Stimulated activated CD4-positive, alpha-beta T cell treated with anti-CD3 and anti-CD28 coated beads, Interleukin-12 subunit alpha, Interleukin-12 subunit beta, amount 100 ng/mL, for 4 hours (primary cell): ENCODE data around the gene TENM3.
"Not testable (repeated sequence)": the region's sequence is repeated elsewhere in the genome, so short reads cannot be mapped to it uniquely, and the experiment has no call there.

Source experiments
- DNase-seq: peaks from one replicate; pipeline ENCODE4 v3.0.0-alpha.2; 2020

TENM3 gene

GRCh38 chr4:182344968-182345367 lies 101.8 kb downstream of the TENM3 start:
- DNase-seq = no peak

DNA sequence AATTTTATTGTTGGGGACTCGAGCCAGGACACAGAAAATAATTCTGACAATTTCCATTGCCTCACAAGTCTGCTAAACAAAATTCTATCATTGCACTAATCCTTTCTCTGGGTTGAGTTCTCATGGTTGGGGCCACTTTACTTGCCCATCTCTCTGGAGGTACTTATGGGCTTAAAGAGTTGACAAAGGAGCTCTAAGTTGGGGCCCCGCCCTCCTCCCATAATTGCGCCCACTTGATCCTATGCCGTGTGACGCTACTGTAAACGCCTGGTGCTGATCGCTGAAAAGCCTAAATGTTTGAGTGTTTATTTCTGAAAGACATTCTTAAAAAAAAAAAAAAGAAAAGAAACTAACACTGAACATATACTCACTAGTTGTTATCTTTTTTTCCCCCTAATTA lies 103.0 kb downstream of the TENM3 start:
- no peak for DNase-seq

DNA sequence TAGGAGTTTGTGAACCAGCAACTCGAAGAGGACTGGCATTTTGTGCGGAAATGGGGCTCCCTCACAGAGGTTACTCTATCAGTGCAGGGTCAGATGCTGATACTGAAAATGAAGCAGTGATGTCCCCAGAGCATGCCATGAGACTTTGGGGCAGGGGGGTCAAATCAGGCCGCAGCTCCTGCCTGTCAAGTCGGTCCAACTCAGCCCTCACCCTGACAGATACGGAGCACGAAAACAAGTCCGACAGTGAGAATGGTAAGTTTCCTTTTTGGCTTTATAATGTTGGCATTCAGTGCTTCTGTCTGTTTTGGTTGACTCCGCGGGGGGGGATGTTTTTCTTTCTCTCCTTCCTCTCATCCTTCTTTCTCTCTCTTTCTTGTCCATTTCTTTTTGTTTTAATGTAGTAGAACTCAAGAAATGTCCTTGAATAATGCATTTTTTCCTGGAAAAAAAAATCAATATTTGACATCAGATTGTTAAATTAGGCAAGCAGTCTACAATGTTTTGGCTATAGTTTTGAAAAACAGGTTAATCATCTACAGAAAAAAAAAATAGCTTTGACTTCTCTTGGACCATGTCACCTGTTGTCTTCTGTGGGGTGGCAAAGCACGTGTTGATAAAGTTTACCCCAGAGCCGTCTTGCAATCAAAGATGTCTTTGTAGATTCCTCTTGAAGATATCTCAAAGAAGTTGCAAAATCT lies 103.6 kb downstream of the TENM3 start:
- no peak for DNase-seq

- DNase-seq = no peak
Observed at GRCh38 chr4:182348779-182349326, 105.7 kb downstream of the TENM3 start.

DNA sequence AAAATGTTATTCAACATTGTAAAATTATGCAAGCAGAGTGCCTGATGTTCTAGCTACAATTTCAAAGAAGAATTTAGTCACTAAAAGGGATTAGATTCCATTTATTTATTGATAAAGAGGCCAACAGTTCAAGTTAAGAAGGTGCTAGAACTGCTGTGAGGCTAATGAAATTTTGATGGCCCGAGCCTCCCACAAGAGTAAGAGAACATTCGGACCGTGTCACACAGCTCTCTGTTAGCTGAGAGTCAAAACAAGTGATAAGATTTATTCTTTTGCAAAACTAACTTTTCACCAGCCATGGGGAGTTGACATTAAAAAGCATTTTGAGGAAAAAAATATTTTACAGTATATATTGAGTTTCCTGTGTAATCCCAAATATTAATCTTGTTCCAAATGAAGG lies 106.8 kb downstream of the TENM3 start:
- no peak for DNase-seq

DNA sequence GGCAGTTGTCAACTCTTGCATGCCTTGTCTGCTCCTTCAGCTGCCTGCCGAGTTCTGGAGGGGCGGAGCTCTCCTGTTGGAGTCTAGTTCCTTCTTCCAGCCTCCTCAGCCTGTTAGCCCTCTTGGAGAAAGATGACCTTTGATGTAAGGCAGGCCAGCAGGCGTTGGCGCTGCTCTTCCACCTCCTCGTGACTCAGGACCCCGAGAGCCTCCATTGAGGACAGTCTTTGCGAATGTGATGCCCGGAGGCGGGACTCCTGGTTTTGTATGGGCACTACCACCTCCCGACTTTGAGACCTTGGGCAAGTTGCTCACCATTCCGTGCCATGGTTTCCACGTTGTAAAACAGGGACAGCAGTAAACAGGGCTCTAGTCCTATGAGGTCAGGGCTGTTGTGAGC lies 108.3 kb downstream of the TENM3 start:
- DNase-seq = no peak

- no peak for DNase-seq
Observed at GRCh38 chr4:182354106-182354505, 110.9 kb downstream of the TENM3 start.

DNA sequence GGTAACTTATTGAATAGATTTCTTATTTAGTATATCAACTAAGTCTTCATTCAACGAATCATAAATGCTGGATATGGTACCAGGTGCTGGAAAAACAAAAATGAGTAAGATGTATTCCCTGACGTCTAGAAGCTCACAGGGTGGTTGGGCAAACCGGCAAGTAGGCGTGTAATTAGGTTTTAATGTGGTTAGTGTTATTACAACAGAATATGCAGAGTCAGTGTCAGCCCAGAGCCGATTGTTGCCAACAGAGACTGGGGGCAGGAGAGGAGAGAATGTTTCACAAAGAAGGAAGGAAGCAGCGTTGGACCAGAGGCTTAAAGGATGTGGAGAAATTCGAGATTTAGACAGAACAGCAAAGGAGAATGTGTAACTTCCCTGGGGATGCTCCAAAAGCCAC lies 111.7 kb downstream of the TENM3 start:
- DNase-seq = no peak

- no peak for DNase-seq
Observed at GRCh38 chr4:182367153-182367552, 124.0 kb downstream of the TENM3 start.

DNA sequence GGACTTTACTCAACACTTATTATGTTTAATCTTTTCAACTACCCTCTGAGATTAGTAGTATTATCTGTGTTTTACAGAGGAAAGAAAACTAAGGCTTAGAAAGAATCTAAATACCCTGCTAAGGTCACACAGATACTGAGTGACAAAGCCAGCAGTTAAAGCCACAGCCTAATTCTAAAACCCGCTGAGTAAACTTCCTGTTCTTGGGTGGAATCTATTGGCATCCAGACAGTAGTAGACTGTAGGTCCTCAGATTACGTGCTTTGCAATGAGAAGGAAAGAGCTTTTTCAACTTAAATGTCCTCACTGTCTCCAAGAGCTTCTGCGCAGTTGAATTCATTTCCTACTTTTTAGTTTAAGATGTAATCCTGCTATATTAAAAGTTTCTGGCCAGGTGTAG lies 126.0 kb downstream of the TENM3 start:
- DNase-seq = no peak

DNA sequence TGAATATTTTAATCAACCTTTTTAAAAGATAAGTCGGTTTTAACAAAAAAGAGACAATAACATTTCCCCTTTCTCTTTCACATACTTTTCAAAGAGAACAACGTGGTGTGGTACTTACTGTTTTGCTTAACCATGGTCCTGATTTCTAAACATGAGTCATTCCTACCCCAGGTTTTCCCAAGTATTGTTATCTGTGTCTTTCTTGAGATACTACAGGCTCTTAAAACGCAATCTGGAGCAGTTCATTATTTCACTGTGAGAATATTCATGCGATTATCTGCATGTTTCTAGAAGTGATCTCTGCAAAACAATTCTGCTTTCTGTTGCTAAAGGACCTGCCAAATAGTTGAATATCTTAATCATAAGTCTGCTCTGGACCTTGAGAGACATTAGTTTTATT lies 127.3 kb downstream of the TENM3 start:
- DNase-seq = no peak

DNA sequence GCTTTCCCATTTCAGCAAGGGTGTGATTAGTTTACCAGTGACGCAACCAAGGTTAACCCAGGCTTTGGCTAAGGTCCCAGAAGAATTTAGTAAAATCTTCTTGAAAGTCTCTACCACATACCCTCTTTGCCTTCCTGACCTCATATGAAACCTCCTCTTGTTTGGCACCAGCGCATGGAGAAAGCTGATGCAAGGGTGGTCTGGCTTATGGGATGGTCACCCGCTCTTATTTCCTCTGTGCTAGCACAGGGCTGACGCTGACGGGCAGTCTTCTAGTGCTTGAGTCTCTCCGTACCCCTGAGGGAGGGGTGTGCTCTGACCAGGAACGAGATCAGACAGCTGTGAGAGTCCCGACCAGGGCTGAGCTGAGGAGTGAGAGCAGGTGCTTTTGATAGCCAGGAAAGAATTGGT lies 137.6 kb downstream of the TENM3 start:
- DNase-seq = no peak

GRCh38 chr4:182382941-182383340 lies 139.7 kb downstream of the TENM3 start:
- no peak for DNase-seq

DNA sequence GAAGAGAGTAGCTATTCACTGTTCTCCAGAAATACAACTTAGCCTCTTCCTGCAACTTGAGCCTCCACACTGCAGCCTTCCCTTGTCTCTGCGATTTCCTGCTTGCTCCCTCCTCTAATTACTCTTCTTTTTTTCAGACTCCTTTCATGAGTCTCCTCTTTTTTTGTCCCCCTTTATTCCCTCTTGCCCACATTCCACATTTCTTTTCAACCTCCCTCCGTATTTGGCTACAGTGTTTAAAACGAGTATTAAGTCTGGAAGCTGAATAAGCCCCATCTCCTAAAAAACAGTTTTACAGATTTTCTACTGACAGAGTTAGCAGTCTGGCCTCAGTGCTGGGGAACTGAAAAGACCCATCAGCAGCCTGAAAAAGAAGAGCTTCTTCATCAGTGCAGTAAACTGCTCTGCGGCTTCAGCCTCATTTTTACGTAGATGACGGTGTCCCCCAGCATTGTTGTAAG lies 141.5 kb downstream of the TENM3 start:
- no peak for DNase-seq

- no peak for DNase-seq
Observed at GRCh38 chr4:182385897-182386296, 142.7 kb downstream of the TENM3 start.

DNA sequence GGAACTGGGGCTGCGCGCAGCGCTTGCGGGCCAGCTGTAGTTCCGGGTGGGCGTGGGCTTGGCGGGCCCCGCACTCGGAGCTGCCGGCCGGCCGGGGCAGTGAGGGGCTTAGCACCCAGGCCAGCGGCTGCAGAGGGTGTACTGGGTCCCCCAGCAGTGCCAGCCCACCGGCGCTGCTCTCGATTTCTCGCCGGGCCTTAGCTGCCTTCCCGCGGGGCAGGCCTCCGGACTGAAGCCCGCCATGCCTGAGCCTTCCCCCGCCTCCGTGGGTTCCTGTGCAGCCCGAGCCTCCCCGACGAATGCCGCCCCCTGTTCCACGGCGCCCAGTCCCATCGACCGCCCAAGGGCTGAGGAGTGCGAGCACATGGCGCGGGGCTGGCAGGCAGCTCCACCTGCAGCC lies 143.4 kb downstream of the TENM3 start:
- DNase-seq = not testable (repeated sequence)

DNA sequence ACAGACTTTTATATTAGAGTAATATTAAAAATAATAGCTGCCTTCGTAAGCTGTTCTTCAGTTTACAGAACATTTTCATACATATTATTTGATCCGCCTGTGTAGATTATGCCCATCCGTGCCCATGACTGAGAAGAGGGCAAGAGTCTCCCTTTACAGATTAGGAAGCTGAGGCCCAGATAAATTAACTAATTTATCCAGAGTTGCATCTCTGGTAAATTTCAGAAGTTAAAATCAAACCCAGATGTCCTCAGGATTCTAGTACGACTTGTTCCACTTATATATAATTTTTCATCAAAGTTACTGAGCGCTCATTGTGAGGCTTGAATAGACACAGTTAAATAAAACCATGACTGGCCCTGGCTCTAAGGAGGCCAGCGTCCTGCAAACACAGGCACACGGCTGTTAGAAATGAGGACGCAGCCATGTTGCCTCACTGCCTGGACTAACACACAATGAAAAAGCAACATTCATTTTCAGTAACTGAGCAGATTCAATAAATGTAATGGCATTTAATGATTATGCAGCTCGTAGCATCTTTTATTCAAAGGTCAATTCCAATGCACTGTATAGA lies 148.0 kb downstream of the TENM3 start:
- no peak for DNase-seq

DNA sequence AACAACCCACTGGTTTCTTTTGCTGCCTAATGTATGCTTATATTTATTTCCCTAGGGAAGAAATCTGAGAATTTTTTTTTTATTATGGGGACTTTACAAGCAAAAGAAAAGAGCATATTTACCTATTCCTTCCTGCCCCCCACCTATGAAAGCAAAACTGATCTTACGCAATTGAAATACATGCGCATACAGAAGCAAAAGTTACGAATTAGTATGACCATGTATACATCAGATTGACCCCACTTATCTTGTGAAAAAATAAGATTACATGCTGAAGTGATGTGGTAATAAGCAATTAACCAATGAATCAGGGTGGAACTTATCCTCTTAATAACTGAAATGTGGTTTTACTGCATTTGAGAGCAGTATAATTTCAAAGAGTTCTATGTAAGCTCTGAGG lies 151.0 kb downstream of the TENM3 start:
- no peak for DNase-seq

DNA sequence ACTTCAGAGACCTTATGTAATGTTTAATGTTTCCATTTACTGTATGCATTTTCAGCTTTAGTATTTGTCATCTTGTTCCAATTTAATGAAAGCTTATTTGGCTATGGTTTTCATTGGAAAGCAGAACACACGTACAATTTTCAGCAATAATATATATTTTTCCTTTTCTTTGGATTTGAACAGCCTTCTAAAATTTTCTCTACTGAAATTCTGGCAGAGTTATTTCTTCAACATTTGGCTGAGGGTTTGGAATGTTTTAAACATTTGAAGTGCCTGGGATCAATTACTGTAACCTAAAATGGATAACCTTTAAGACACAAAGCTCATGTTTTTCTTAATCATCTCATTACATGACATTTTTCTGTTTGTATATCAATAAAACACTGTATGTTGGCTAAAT lies 156.9 kb downstream of the TENM3 start:
- no peak for DNase-seq

GRCh38 chr4:182400790-182401189 lies 157.6 kb downstream of the TENM3 start:
- DNase-seq = no peak

DNA sequence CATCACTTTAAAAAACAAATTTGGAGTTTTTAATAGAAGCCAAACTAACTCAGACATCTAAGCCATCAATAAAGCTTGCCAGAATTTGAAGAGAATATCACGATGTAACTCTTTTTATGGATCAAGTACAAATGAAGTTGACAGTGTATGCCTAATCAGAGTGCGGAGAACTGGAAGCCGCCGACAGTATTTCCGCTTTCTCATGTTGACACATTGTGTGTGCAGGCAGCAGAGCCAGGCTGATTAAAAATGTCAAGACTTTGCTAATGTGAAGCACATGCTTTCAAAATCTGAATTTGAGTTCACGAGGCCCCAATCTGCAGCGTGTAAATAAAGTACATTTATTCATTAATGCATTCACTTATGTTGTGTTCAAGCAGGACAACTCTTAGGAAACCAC lies 161.2 kb downstream of the TENM3 start:
- no peak for DNase-seq

GRCh38 chr4:182405087-182405486 lies 161.9 kb downstream of the TENM3 start:
- DNase-seq = no peak

DNA sequence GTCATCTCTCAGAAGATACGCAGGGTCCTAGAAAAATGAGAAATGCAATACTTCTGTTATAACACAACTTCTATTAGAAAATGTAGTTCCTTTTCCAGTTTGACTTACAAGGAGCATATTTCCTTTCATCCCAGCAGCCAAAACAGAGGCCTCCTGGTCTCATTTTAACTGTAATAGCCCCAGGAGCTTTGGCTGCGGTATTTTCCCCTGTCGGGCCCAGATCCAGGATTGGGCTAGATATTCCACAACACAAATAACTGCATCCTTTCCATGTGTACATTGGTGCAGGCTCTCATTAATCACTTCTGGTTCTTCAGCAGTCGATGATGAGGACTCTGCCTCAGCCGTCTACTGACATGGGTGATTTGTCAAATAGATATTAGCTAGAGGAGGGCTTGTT lies 166.1 kb downstream of the TENM3 start:
- no peak for DNase-seq

- DNase-seq = no peak
Observed at GRCh38 chr4:182411391-182411790, 168.2 kb downstream of the TENM3 start.

GRCh38 chr4:182413550-182413949 lies 170.3 kb downstream of the TENM3 start:
- DNase-seq = no peak
